ENCODE measurements around the gene FPR1. TPM values are rescaled to one million over a fixed set of nuclear protein-coding genes. Genes with fewer than 3 reads are reported as not detected.

FPR1 gene, protein sequence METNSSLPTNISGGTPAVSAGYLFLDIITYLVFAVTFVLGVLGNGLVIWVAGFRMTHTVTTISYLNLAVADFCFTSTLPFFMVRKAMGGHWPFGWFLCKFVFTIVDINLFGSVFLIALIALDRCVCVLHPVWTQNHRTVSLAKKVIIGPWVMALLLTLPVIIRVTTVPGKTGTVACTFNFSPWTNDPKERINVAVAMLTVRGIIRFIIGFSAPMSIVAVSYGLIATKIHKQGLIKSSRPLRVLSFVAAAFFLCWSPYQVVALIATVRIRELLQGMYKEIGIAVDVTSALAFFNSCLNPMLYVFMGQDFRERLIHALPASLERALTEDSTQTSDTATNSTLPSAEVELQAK
- not detected in 2 replicates for total RNA-seq

DNA sequence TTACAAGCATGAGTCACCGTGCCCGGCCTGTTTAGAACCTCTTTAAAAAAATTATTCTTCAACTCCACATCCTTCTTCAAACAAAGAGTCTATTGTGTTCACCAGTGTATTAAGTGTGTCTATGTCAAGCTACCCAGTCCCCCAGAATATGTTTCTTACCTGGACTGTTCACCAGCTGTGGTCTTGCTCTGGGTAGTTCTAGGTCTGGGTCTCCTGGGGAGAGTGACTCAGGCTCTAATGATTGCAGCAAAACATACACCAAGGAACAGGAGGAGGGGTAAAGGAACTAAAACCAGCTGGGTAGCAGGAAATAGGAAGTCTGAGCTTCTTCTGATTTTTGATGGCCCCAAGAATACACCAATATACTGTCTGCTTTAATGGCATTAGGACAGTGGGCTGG lies at the start of gene FPR1:
Gene FPR1, minus strand, starts transcription at position 224 of the 400 bp plus-strand sequence. CDS start 4,884 bp downstream, outside the sequence.
- intact Hi-C loops (cut with micrococcal nuclease), result no loop called here

DNA sequence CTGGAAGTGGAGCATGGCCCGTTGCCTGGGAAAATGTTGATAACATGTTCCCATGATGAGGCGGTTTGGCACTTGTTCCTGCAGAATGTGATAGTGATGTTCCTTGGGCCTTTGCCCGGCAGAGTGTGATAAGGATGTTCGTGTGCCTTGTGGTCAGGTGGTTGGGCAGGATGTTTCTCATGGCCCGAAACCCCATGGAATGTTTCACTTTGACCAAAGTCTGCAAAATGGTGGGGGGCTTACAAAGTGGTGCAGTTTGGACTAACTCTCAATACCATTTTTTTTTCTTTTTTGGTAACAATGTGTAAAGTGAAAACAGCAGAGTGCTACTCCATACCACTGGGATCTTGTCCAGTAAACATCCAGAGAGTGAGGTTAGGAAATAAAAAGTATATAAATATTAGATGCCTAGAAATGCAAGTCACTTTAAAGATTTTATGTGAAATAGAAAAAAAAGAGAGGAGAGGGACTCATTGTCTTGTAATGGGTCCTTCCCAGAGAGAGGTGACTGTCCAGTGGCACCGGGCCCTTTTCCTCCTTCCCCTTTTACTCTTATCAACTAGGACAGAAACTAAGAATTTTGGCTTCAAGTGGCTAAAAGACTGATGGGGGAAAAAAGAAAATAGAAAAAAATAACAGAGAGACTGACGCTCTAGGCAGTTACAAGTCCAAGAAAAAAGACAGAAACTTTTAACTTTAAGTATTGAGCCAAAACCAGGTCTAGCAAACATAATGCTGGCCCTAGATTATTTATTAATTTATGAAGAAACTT lies 49.0 kb upstream of the FPR1 start:
- intact Hi-C loops (cut with micrococcal nuclease), result no loop called here

DNA sequence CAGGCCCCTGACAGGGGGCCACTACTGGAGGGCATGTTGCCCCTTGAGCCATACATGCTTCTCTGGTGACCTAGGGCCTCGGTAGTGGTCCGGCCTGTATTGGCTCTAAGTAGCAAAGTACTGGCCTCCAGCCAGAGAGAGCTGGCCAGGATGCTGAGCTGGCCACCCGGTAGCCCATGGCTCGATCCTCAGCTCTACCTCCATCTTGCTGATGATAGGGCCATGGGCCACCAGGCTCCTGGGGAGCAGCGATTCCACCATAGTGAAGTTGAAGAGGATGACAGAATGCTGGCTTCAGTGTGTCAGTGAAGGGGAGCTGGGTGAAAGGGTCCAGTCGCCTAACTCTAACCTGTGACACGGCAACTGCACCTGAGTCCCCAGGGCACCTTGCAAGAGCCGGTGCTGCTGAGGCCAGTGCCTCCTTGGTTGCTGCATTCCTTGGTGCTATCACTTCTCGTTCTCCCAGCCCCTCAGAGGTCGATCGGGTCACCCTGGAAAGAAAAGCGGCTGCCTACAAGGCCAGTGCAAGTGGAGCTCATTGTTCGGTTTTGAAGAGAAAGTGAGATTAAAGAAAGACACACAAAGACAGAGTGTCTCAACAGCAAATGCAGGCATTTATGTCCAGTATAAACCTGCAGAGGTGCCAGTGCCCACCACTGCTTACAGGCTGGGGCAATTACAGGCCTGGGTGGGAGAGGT lies 48.2 kb upstream of the FPR1 start:
- intact Hi-C loops (cut with micrococcal nuclease), result no loop called here

DNA sequence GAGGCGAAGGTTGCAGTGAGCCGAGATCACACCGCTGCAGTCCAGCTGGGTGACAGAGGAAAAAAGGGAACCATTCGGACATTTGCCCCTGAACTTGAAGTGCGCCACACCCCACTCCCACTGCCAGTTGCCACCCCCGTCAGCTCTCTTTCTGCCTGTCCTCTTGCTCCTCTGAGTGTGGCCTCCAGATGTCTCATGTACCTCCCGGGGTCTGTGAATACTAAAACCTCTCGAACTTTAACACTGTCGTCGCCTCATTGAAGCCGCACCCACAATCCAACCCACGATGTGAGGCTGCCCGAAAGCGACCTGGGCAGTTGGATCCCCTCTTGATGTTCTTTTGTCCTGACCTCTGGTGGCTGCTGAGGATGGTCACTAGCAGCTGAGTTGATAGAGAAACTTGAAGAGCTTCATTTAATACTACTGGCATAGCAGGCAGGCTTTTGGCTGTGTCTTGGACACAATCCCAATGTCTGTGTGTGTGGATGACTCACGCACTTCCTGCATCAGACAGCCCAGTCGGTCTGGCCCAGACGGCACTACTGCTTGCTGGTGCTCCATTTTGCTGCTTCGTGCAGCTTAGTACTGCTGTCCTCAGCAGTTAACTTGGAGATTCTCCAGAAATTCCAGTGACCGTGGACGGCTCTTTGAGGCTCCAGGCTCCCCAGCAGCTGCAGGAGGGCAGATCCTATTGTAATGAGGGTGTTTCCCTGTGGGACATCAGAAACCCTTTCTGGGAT lies 47.5 kb upstream of the FPR1 start:
- intact Hi-C loops (cut with micrococcal nuclease), result no loop called here

DNA sequence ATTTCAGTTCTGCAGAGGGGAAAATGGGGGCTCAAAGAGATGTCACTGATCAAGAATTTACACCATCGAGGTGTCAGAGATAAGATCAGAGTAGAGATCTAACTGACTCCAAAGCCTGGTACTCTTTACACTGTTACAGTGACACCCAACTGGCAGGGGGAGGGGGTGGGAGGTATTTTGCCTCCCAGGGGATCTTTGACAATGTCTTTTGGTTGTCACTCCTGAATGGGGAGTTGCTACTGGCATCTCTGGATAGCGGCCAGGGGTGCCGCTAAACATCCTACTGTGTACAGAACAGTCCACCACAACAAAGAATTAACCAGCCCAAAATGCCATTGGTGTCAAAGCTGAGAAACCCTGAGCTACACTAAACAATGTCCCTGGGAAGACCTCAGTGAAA lies 46.4 kb upstream of the FPR1 start:
- intact Hi-C loops (cut with micrococcal nuclease), result no loop called here

DNA sequence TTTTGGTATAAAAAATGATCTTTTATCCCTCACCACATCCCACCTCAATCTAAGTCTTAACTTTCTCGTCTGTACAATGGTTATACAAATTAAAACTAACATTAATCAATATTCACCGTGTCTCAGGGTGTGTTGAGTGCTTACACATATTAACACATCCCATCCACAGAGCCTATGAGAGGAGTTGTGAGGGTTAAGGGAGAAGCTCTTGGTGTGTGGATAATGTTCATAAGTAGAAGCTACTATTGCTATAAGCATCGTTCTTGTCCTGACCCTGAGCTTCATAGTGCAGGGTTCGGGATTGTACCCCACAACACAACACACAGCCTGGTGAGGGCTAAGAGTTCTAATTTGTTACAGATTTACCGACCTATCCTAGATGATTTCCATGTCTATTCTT lies 45.8 kb upstream of the FPR1 start:
- intact Hi-C loops (cut with micrococcal nuclease), result no loop called here

DNA sequence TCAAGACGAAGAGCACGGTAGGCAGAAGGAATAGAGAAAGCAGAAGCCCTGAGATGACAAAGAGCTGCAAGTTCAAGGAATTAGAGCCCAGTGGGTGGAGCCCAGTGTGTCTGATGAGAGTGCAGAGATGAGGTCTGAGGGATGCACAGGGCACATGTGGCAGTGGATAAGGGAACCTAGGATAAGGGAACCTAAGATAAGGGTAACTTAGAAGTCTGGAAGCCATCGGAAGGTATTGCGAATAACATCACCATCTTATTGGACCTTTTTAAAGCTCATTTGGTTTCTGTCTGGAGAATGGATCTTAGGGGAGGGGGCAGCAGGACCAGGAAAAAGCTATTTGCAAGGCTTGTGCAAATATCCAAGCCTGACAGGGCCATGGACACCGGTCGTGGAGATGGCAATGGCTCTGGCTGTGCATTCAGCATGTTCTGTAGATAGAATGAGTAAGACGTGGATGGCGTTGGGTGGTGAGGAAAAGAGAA lies 44.6 kb upstream of the FPR1 start:
- intact Hi-C loops (cut with micrococcal nuclease), result no loop called here

DNA sequence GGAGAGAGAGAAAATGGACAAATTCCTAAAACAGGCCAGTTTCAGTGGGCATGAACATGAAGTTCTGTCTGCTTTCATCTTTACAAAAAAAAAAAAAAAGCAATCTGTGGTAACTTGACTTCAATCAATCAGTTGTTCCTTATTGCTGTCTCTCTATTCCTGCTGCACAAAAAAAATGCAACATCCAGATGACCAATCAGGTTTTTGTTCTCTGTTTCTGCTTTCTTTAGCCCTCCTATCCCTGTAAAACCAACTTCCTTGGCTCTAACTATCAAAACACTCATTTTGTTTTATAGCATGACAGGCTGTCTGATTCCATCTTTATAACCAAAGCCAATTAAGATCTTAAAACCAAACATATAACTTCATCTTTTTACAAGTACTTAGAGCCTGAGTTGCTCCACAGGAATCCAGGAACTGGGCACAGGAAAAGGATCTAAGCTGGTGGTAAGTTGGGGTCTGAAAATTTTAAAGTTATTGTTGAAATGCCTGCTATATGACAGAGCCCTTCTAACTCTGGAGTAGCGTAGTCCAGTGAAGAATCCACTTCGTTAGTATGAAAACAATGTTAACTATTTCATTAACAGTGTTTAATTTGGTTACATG lies 43.3 kb upstream of the FPR1 start, which contains the start of gene FPR3:
Gene FPR3, plus strand, starts transcription at position 273 of the 606 bp plus-strand sequence. CDS start 28,592 bp downstream, outside the sequence.
- intact Hi-C loops (cut with micrococcal nuclease), result no loop called here

DNA sequence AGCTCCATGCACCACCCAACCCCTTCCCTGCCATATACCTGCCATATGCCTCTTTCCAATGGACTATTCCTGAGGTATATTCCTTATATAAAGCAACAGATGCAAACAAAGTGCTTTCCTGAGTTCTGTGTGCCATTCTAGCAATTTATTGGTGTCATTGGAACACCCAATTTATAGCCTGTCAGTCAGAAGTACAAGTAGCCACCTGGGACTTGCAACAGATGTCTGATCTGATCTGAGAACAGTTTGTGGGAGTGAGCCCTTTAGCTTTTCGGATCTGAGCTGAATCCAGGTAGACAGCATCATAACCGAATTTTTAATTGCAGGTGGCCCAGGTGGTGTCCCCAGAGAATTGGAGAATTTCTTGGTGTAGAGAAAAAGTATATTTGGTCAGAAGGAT lies 42.3 kb upstream of the FPR1 start:
- intact Hi-C loops (cut with micrococcal nuclease), result no loop called here

DNA sequence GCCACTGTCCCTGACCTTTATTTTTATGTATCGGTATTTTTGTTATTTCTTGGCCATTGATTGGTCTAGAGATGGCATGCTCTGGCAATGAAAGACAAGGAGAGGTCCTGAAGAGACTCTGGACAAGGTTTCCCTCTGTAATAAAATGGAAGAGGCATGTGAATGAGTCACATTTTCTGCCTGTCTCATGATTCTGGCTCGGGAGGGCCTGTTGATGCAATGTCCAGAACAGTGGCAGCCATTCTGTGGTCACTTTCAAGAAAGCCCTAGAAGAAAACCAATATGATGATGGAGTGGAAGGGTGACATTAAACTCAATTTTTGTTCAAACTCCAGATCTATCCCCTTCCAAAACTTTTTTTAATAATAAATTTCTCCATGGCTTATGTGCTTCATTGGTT lies 41.3 kb upstream of the FPR1 start:
- intact Hi-C loops (cut with micrococcal nuclease), result no loop called here

DNA sequence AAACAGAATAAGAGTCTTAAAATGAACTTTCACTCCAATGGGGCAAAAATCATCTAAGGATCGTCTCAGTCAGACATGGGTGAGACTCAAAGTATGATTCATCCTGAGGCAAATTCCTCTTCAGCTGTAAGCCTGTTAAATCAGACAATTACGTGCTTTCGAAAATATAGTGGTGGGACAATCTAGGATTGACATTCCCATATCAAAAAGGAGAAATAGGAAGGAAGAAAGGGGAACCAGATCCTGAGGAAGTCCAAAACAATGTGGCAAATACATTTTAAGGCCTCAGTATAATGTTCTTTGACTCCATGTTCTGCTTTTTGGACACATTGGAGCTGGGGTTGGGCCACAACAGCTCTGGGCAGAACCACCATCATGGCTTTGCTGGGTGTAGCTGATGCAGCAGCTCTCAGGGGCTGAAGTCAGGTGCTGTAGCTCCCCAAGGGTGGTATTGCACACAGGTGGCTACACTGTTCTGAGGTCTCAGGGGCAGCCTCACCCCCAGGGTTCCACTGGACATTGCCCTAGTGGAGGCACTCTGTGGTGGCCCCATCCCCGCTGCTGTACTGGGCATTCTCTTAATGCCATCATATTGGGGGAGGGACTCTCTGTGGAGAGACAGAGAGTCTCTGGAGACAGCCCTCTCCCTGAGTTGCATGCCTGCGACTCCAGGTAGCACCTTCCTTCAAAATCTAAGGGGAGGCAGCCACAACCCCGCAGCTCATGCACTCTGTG lies 37.5 kb upstream of the FPR1 start:
- intact Hi-C loops (cut with micrococcal nuclease), result no loop called here

DNA sequence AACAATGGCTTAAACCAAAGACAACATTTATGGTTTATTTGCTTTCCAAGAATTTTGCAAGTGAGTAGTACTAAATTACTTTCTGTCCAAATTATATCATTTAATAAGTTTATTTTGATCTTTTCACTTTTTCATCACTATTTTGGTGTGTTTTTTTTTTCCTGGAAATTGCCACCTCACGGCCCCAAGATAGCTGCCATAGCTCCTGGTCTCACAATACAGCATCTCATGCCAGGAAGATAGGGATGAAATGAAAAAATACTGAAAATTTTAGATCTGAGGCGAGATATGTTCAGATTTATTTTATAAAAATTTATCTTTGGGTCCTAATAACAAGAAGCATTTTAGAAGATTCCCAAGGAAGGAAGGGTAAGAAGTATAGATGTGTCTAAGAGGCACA lies 36.4 kb upstream of the FPR1 start:
- intact Hi-C loops (cut with micrococcal nuclease), result no loop called here

DNA sequence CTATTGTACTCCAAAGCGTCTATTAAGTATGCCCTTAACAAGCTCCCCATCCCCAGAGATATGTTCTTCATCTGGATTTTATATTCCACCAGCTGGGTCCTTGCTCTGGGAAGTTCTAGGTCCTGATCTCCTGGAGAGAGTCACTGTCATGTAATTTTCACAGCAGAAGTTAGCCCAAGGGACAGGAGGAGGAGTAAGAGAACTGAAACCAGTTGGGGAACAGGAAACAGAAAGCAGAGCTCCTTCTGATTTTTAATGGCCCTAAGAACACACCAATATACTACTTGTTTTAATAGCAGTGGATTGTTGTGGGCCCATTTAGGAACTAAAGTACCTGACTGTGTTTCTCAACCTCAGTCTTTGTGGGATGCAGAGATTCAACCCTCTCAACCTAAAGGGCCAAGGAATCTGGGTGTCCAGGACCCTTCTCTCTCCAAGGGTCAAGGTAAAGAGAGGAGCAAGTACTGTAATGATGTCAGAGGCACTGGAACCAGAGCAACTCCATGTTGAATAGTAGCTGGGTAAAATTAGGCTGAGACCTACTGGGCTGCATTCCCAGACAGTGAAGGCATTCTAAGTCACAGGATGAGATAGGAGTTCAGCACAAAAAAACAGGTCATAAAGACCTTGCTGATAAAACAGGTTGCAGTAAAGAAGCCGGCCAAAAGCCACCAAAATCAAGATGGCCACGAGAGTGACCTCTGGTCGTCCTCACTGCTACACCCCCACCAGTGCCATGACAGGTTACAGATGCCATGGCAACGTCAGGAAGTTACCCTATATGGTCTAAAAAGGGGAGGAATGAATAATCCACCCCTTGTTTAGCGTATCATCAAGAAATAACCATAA lies 35.2 kb upstream of the FPR1 start:
- intact Hi-C loops (cut with micrococcal nuclease), result no loop called here

DNA sequence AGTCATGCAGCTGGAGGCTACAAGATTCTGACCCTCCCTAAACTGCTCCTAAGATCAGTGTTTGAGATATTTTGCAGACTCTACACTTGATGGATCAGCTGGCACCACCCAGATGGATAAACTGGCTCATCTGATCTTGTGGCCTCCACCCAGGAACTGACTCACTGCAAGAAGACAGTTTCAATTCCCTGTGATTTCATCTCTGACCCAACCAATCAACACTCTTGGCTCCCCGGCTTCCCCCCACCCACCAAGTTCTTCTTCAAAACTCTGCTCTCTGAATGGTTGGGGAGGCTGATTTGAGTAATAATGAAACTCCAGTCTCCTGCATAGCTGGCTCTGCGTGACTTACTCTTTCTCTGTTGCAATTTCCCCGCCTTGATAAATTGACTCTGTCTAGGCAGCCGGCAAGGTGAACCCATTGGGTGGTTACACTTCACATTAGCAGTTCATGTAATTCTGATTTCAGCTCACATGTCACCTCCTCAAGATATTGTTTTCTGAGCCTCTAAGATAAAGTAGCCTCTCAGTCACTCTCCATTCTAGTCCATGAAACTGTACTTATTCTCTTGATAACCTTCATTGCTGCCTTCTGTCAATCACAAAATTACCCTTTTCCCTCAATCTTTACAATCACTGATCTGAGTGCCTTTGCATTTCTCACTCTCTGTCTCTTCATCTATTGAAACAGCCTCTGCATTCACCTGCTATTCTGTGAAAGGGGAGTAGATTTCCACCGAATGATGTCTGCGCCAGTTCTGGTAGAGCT lies 33.4 kb upstream of the FPR1 start:
- intact Hi-C loops (cut with micrococcal nuclease), result no loop called here

DNA sequence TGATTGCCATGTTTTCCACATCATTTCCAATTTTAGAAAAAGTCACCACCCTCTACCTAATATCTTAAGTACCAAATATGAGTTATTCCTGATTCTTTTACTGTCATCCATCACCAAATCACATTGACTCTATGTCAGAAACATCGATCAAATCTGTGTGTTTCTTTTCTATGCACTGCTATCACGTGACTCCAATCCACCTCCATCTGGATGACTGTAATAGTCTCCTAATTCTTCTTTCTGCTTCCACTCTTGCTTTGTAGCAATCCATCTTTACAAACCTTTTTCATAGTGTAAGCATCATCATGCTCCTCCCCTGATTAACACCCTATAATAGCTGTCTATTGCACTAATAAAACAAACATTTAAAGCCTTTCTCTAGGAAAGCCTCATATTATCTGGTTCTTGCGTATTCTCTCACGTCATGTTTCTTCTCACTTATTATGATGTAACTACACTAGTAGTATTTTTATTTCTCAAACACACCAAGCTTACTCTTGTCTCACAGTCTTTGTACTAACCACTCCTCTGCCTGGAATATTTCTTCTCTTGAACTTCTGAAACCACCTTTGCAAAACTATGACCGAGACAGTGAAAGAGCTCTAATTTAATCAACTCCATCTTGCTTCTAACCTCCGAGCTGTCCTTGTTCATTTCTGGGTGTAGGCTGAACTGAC lies 32.6 kb upstream of the FPR1 start:
- intact Hi-C loops (cut with micrococcal nuclease), result no loop called here

DNA sequence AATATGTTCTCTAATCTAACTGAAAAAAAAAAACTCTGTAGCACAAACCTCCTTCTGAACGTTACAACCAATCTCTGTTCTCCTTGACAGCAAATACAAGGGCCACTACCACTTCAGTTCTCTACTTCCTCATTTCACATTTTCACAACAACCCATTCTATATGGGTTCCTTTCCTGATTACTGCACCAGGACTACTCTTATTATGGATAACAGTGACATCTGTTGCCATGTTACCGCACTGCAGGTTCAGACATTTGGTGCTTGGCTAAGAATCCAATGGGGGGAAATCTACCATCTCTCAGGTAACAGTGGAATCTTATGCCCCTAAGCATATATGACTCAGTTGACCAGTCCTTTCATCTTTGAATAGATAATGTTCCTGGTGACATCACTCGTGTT lies 31.7 kb upstream of the FPR1 start:
- intact Hi-C loops (cut with micrococcal nuclease), result no loop called here

DNA sequence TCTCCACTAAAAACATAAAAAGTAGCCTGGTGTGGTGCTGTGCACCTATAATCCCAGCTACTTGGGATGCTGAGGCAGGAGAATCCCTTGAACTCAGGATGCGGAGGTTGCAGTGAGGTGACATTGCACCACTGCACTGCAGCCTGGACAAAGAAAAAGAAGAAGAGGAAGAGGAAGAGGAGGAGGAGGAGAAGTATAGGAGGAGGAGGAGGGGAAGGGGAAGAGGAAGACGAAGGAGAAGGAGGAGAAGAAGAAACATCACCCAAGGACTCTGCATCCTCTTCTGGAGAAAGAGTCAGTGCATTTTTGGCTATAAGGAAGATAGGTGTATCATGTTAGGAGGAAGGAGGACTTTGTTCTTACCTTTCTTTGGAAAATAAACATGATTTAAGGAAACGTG lies 30.3 kb upstream of the FPR1 start:
- intact Hi-C loops (cut with micrococcal nuclease), result no loop called here

DNA sequence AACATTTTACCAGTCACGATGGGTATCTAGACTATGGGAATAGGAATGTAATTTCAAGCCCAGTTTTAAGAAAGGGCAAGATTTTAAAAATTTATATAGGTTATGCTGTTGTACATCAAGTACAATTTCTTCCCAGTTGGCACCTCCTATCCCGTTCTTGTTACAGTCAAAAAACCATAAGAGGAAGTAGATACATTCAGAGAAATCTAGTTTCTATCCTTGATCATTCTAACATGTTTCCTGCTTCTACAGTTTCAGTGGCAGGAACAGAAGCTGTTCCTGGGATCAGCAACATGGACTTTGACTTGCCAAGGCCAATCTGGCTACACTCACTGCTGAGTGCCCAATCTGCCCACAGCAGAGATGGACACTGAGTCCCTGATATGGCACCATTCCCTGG lies 28.6 kb upstream of the FPR1 start:
- intact Hi-C loops (cut with micrococcal nuclease), result no loop called here

Data from T-helper 2 cell treated with Interferon-gamma antibody and Interleukin-4, amounts not matched to agents 100 ng/mL and 5 ng/mL, for 36 hours (primary cell).